GM18519 (cell line): ENCODE results near the gene MYO15B.

Source experiments
- ATAC-seq: cut with Tn5 transposase; IDR thresholded peaks from one replicate; pipeline ENCODE4 v1.9.1; 2021; ENCODE audit warnings: mild to moderate bottlenecking, moderate library complexity; ENCODE audit not compliant: unreplicated experiment, low FRiP score

Gene MYO15B

DNA sequence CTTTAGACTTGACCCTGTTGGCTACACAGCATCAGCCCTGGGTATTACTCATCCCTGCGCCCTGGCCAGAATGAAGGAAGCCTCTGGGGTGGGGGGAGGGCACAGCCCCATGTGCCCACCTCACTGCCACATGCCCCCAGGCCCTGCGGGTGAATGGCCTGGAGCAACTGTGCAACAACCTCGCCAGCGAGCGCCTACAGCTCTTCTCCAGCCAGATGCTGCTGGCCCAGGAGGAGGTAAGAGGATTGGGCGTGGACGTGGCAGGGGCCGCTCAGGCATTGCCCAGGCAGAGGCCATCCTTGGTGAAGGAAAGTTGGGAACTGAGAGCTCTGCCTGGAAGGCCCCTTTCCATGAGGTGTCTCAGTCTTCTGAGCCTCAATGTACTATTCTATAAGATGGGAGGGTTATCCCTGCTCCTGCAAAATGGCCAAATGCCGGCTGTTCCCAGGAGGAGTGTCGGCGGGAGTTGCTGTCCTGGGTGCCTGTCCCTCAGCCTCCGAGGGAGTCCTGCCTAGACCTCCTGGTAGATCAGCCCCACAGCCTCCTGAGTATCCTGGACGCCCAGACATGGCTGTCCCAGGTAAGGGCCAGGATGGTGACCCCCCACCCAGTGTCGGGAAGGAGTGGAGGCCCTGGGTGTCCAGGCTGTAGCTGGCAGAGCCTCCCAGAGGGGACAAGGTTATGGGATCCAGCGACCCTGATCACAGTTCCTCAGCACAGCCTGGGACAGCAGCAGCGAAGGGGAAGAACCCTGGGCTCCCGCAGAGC is 8.9 kb downstream of the MYO15B start:
- ATAC-seq, result no peak

DNA sequence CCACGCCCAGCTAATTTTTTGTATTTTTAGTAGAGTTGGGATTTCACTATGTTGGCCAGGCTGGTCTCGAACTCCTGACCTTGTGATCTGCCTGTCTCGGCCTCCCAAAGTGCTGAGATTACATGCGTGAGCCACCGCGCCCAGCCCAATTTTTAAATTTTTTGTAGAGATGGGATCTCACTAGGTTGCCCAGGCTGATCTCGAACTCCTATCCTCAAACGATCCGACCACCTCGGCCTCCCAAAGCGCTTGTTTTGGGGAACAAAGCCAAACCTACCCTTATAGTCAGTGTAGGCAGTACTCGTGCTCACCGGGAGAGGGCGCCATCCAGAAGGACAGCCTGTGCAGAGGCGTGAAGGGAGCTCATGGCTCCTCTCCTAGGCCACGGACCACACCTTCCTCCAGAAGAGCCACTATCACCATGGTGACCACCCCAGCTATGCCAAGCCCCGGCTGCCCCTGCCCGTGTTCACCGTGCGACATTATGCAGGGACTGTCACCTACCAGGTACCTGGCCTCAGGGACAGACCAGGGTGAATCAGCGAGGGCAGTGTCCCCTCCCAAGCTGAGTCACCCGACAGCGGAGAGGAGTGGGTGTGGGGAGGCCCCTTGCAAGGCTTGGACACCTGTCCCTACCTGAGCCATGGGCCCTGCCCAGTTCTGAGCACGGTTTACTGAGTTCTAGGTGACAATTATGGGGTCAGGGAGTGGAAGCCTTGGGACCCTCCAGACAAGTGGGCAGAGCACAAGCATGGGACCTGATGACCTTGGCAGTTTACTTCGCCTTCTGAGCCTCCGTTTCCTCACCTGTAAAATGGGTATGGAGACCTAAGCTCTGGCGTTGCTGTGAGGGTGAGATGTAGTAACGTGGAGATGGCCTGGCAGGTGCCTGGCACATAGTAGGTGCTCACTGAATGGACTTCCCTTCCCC is 13.7 kb downstream of the MYO15B start:
- no peak for ATAC-seq

DNA sequence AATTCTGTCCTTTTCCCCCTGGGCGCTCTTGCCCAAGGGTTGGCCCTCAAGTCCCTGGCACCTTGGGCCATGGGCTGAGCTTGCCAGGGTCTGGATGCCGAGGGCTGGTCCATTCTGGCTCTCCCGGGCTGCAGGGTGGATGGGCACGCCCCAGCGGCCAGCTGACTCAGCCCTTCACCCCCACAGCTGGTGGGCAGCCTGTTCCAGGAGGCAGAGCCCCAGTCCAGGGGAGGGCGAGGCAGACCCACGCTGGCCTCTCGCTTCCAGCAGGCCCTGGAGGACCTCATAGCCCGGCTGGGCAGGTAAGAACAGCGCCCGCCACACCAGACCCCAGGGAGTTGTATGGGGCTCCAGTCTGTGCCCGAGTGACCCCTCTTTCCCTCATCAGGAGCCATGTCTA is 15.0 kb downstream of the MYO15B start:
- no peak for ATAC-seq

DNA sequence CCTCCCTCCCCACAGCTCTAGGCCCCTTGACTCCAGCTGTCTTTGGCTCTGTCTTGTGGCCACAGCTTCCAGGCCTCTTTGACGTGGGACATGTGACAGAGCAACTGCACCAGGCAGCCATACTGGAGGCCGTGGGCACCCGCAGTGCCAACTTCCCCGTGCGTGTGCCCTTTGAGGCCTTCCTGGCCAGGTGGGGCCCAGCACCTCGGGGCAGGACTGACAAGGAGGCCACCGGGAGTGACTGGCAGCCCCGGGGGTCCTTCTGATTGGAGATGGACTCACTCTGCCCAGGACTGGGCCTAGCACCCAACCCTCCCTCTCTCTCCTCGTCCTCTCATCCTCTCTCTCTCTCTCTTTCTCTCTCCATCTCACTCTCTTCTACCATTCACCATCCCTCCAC is 15.5 kb downstream of the MYO15B start:
- no peak for ATAC-seq

DNA sequence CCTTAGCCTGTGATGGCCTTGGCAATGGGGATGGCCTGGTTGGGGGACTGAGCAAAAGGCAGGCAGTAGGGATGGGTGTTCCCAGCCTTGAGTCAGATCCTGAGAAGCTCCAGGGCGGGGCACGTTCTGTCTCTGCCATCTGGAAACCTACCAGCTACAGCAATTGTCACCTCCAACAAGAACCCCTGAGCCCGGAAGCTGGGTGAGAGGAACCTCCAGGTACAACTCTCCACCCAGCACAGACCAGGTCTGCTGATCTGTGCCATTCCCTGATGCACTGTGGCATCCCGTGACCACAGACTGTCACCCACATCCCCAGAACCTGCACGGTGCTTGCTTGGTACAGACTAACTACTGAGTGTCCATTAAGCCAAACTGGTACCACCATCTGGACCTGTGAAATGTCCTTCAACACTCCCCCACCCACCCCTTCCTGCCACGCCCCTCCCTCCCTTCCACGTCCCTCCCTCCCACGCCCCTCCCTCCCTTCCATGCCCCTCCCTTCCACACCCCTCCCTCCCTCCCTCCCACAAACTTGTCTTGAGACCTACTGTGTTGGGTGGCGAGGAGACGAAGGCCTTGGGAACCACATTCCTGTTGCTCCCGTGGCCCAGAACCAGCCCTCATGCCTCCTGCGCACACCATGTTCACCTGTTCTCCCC is 16.6 kb downstream of the MYO15B start:
- ATAC-seq, result no peak

DNA sequence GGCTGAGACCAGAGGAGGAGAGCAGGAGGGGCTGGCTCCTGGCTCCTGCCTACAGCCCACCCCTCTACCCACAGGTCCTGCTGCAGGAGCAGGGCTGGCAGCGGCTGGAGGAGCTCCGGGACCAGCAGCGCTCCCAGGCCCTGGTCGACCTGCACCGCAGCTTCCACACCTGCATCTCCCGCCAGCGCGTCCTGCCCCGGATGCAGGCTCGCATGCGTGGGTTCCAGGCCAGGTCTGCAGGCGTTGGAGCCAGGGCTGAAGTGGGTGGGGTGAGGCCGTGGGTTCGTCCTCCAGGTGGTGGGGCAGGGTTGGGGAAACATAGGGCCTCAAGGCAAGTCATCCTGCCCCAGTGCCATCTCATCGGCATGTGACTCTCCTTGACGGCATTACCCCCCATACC is 18.2 kb downstream of the MYO15B start:
- ATAC-seq, result no peak

DNA sequence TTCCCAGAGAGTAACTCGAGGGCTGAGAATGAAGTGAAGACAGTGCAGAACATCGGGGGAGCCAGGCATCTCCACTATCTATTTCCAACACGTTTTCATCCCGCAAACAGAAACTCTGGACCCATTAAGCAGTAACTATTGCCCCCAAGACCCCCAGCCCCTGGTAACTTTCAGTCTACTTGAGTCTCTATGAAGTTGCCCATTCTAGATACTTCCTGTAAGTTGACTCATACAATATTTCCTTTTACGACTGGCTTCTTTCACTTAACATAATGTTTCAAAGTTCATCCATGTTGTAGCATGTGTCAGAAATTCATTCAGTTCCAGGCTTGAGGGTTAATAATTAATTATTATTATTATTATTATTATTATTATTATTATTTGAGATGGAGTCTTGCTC is 19.5 kb downstream of the MYO15B start:
- ATAC-seq, result no peak

DNA sequence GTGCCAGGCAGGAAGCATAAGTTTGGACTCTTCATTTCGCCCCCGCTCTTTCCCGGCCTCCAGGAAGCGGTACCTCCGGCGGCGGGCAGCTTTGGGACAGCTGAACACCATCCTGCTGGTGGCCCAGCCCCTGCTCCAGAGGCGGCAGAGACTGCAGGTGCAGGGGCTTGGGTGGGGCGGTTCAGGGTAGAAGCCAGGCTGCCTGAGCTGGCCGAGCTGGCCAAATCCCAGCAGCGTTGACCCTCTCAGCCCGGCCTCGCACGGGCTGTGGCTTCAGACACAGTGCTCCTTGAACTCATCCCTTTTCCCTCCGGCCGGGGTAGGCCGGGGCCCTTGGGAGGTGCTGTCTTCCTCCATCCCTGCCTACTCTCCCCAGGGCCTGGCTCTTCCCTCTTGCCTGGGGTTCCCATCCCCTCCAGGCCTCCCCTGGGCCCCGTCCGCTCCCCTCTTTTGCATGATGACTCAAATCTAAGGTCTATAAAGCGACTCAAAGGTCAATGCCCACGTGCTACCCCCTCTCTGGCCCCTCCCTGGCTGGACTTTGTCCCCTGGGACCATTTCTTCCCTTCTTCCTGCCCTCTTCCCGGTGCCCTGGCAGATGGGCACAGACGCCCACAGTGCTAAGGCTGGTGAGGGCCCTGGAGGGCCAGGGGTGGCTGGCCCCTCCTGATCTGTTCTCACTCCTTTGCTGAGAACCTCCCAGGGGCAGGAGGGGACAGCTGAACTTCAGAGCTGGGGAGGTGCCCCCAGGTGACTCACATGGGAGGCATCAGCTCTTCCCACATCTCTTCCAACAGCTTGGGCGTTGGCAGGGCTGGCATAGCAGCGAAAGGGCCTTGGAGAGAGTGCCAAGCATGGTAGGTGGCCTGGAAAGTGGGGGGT is 22.7 kb downstream of the MYO15B start:
- ATAC-seq, result no peak

DNA sequence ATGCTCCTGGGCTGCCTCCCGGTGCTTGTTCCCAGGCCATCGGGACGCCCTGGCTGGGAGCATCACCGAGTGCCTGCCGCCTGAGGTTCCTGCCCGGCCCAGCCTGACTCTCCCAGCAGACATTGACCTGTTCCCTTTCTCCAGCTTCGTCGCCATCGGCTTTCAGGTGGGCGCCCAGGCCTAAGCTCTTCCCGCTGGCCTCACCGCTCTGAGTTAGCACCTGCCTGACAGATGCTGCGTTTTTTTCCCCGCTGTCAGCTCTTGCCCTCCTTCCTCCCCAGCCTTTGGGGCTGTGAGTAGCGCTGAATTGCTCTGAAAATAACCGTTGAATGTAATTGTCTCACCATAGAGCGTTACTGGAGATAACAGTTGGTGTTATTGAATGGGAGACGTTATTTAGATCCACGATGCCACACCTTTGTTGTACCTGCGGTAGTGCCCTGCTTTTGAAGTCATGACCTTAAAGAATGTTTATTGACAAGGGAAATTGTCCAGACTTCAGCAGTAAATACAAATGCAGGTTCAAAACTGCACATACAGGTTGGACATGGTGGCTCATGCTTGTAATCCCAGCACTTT is 24.3 kb downstream of the MYO15B start:
- ATAC-seq, result no peak

DNA sequence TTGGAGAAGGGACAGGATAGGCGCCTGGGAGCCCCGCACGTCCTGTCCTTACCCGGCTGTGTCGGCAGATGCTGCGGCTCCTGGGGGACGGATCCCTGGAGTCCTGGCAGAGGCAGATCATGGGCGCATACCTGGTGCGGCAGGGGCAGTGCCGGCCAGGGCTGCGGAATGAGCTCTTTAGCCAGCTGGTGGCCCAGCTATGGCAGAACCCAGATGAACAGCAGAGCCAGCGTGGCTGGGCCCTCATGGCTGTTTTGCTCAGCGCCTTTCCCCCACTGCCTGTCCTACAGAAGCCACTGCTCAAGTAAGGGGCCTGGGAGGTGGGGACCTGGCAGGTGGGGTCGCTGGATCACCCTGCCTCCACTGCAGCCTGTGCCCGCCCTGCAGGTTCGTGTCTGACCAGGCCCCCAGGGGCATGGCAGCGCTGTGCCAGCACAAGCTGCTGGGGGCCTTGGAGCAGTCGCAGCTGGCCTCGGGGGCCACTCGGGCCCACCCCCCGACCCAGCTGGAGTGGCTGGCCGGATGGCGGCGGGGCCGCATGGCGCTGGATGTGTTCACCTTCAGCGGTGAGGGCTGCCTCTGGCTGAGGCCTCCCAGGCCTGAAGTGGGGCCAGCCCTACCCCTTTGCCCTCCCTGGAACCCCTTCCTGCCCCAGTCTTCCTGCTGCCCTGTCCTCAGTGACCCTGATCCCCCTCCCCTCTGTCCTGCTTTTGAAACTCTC is 25.5 kb downstream of the MYO15B start:
- no peak for ATAC-seq

DNA sequence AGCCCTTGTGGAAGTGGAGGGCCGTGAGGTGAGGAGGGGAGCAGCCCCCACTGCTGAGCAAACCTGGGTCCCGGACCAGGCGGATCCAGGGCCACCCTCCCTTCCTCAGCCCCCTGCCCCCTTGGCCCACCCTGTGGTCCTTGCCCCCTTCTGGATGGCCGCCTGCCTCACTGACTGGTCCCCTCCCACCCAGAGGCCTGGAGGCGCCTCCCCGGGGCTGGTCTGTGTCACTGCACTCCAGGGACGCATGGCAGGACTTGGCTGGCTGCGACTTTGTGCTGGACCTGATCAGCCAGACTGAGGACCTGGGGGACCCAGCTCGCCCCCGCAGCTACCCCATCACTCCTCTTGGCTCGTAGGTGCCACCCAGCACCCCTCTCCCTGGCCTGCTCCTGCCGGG is 26.4 kb downstream of the MYO15B start:
- ATAC-seq, result no peak

DNA sequence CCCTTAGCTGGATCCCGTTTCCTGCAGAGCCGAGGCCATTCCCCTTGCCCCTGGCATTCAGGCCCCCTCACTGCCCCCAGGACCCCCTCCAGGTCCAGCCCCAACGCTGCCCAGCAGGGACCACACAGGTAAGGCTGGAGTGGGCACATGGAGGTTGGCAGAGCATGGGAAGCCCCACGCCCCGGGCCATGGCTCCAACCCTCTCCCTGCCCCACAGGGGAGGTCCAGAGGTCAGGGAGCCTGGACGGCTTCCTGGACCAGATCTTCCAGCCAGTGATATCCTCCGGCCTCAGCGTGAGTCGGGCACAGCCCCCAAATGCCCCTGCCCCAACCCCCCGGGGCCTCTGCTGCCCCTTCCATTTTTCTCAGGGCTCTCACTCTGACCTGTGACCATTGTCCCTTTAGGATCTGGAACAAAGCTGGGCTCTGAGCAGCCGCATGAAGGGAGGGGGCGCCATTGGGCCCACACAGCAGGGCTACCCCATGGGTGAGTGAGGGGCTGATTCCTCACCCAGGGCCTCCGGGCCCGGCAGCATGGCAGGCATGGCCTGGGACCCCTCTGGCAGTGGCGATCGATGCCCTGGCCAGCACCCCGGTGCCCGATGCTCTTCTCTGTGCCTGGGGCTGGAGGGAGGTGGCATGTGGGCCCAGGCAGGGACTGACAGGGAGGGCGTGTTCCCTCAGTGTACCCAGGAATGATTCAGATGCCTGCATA is 27.1 kb downstream of the MYO15B start:
- ATAC-seq, result no peak

DNA sequence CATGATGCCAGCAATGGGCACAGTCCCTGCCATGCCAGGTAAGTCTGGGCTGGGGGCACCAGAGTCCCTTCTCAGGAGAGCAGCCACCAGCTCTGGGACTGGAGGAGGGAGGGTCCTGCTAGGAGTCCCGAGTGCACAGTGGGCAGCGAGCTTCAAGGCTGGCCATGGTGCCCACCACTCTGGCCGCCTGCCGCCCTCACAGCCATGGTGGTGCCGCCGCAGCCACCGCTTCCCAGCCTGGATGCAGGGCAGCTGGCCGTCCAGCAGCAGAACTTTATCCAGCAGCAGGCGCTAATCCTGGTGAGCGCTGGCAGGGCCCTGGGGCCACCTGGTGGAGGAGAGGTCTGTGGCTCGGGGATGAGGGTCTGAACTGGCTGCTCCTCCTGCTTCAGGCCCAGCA is 27.7 kb downstream of the MYO15B start:
- ATAC-seq, result no peak

DNA sequence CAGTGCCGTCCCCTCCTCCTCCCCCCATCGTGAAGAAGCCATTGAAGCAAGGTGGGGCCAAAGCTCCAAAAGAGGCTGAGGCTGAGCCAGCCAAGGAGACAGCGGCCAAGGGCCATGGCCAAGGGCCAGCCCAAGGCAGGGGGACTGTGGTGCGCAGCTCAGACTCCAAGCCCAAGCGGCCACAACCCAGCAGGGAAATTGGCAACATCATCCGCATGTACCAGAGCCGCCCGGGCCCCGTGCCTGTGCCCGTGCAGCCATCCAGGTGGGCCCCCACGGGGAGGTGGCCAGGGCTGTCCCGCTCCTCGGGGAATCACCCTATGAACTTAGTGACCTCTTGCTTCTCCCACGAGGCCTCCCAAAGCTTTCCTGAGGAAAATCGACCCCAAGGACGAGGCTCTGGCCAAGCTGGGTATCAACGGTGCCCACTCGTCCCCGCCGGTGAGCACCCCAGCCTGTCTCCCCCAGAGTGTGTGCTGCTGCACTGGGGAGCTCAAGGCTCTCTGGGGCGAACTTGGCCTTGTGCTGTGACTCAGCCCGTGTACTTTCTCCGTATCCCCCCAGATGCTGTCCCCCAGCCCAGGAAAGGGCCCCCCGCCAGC is 29.0 kb downstream of the MYO15B start:
- ATAC-seq, result no peak

DNA sequence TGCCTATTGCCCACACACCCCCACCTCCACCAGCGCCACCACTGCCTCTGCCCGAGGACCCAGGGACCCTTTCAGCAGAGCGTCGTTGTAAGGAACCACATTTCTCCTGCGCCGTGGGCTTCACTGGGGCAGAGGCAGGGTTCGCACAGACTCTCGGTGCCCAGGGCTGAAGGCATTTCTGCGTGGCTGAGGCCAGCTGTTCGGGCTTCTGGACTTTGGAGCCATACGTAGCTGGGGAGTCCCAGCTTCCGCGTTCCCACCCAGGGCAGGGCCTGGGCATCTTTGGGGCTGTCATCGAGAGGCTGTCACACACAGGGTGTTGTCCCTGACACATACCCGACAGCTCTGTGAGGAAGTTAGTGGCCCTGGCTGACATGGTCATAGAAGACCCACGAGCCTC is 29.6 kb downstream of the MYO15B start:
- no peak for ATAC-seq

DNA sequence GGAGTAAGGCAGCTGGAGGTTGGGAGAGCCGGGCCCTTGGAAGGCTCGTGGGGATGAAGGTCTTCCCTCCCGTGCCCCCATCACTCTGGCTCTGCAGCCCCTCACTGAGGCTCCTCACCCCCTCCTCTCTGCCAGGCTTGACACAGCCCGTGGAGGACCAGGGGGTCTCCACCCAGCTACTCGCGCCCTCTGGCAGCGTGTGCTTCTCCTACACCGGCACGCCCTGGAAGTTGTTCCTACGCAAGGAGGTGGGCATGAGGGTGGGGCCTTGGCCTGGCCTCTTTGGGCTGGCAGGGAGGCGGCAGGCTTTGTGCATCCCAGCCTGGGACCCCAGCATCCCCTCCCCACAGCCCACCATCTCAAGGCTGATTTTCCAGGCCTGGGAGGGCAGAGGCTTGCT is 30.1 kb downstream of the MYO15B start:
- no peak for ATAC-seq

DNA sequence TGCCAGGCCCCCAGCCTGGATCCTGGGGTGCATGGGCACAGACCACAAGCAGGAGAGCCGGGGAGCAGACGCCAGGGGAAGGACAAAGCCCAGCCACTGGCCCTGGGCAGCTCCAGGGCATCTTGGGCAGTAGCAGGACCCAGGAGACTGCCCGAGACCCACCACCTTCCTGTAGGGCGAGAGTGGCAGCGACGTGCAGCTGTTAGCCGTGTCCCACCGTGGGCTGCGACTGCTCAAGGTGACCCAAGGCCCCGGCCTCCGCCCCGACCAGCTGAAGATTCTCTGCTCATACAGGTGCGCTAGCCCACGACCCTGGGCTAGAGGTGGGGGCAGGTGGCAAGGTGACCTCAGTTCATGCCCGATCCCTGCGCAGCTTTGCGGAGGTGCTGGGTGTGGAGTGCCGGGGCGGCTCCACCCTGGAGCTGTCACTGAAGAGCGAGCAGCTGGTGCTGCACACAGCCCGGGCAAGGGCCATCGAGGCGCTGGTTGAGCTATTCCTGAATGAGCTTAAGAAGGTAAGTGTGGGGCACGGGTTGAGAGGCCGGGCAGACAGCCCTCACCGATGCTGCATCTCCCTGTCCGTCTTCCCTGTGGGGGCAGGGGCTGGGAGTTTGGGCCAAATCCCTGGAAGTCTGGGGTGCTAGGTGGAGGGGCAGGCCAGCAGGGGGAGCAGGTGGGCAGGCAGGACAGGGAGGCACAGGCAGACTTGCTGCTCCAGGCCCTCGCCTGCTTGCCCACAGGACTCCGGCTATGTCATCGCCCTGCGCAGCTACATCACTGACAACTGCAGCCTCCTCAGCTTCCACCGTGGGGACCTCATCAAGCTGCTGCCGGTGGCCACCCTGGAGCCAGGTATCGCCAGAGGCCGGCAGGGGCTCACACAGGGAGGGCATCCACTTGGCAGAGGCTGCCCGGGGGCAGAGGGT is 32.2 kb downstream of the MYO15B start:
- ATAC-seq, result no peak
